ENCODE data around the gene GPHN. TPM values are rescaled to one million over a fixed set of nuclear protein-coding genes. Genes with fewer than 3 reads are reported as not detected.

Gene GPHN
- total and polyA plus RNA-seq, 2 of the 8 experiments (the other 6 are each of a cell fraction or from before 2014, with no cell fraction given) = 6.0 to 16.0 TPM

- H3K23ac ChIP-seq (ENCODE audit: insufficient read length) = no peak overlapping the region
- no peak overlapping the region for H4K5ac ChIP-seq (ENCODE audit: insufficient read length, low read depth, low read length)
- no peak overlapping the region for H3K18ac ChIP-seq (ENCODE audit: extremely low read depth, low read length)
- H3K14ac ChIP-seq (ENCODE audit: insufficient read length) = no peak overlapping the region
- no peak overlapping the region for H2AK5ac ChIP-seq (ENCODE audit: low read depth, low read length)
- no peak overlapping the region for H4K8ac ChIP-seq (ENCODE audit: extremely low read depth, insufficient read depth, low read length)
- H3K4me2 ChIP-seq (ENCODE audit: insufficient read depth in 1 of 2, low read depth in 2 of 2, low read length in 2 of 2) = no peak overlapping the region
- no peak overlapping the region for H2BK120ac ChIP-seq (replicated peaks; ENCODE audit: low read depth, low read length)
- H3K9ac ChIP-seq (replicated peaks in 1 of 4; ENCODE audit: extremely low read depth in 1 of 4, low read depth in 3 of 4, low read length in 3 of 4) = no peak overlapping the region
- no peak overlapping the region for H2BK12ac ChIP-seq (ENCODE audit: low read depth, low read length)
- H3K9me3 ChIP-seq (ENCODE audit: insufficient read depth in 2 of 2, low read depth in 1 of 2, low read length in 1 of 2) = no peaks in the 10 kb centered on the region
- H3K79me2 ChIP-seq (ENCODE audit: control insufficient read depth in 1 of 2, insufficient read depth in 2 of 2, low read length in 2 of 2) = no peaks in the 10 kb centered on the region
- no peaks in the 10 kb centered on the region for H3K23me2 ChIP-seq (ENCODE audit: low read depth, low read length)
- H3K36me3 ChIP-seq (ENCODE audit: control insufficient read depth in 2 of 4, insufficient read depth in 4 of 4, low read length in 3 of 4) = no peaks in the 10 kb centered on the region
- H3K4me1 ChIP-seq (replicated peaks in 1 of 4; ENCODE audit: control insufficient read depth in 3 of 4, insufficient read depth in 4 of 4, low read length in 3 of 4) = no peaks in the 10 kb centered on the region
- DNase-seq (ENCODE audit: low read depth in 1 of 2, low spot score in 2 of 2) = no peak
- ChIA-PET CTCF (ENCODE audit: partially characterized antibody) (no interaction called here), POLR2A (ENCODE audit: partially characterized antibody) (no interaction called here)
- H3K4ac ChIP-seq (replicated peaks; ENCODE audit: insufficient read length, low read depth, low read length) = no peak overlapping the region
- peaks cover 0 to 1% (median 0%) of the 10 kb centered on the region in 4 experiments; a peak in 1 of 7 replicates for H3K27me3 ChIP-seq (replicated peaks in 1 of 4; ENCODE audit: control insufficient read depth in 3 of 4, extremely low read depth in 1 of 4, insufficient read depth in 3 of 4, low read length in 3 of 4)
- no peak for FAIRE-seq
- H3K4me3 ChIP-seq (ENCODE audit: extremely low read depth in 1 of 4, insufficient read depth in 2 of 4, low read depth in 3 of 4, low read length in 4 of 4) = no peak overlapping the region
- no peak overlapping the region for H3K56ac ChIP-seq (replicated peaks; ENCODE audit: insufficient read length, low read depth, low read length)
- no peak overlapping the region for H2BK5ac ChIP-seq (ENCODE audit: low read depth, low read length)
- H2BK20ac ChIP-seq (ENCODE audit: low read length) = no peak overlapping the region
- no peak overlapping the region for H2BK15ac ChIP-seq (ENCODE audit: low read length)
- H3K27ac ChIP-seq (ENCODE audit: low read depth, low read length) = no peak overlapping the region
- WGBS, 2 experiments (ENCODE audit: extremely low coverage in 1 of 2, insufficient coverage in 1 of 2, insufficient read length in 1 of 2, insufficient replicate concordance in 2 of 2, low coverage in 1 of 2, low lambda C conversion rate in 2 of 2, missing lambda C conversion rate in 1 of 2) = 85% methylated on average over 1 of the region's 1 CpG; no CpG with 5 or more reads in 1 of the 2 experiments
- no peak overlapping the region for H2AFZ ChIP-seq (ENCODE audit: low read length)
- TF ChIP-seq ATF2 (IDR thresholded peaks at IDR 0.05; ENCODE audit: low read length) (no peak), EZH2 (IDR thresholded peaks at IDR 0.05; ENCODE audit: low read depth, low read length, severe bottlenecking) (no peak), SRF (IDR thresholded peaks at IDR 0.05; ENCODE audit: low read depth, low read length) (no peak), YY1 (IDR thresholded peaks at IDR 0.05; ENCODE audit: low read depth, low read length) (no peak)
- H3K79me1 ChIP-seq (ENCODE audit: low read depth, low read length) = no peaks in the 10 kb centered on the region
- H4K20me1 ChIP-seq (replicated peaks in 1 of 2; ENCODE audit: control insufficient read depth in 1 of 2, insufficient read depth in 2 of 2, low read length in 2 of 2) = no peaks in the 10 kb centered on the region
- no peak overlapping the region for H4K91ac ChIP-seq (replicated peaks; ENCODE audit: insufficient read length, low read length)
Observed at GRCh38 chr14:66910311-66910840, 402.4 kb downstream of the GPHN start.

Measured in H1 (cell line).